Memory B cell (primary cell): ENCODE measurements around the gene NUP153.
"Not testable (repeated sequence)": the region's sequence is repeated elsewhere in the genome, so short reads cannot be mapped to it uniquely, and the experiment has no call there.

ENCODE experiments used
- ATAC-seq: fragments of 150-1000 bp; cut with Tn5 transposase; 2 replicates; pipeline ENCODE4 v1.10.0; 2021; ENCODE audit warnings: low read depth, mild to moderate bottlenecking, moderate library complexity
- DNase-seq, 2 donors: peaks; one replicate each; pipeline ENCODE4 v3.0.0; 2022; ENCODE audit warnings: low spot score in 2 of 2
- H3K27ac Mint-ChIP-seq: one replicate; pipeline ENCODE4 v1.8.0; 2022; ENCODE audit warnings: mild to moderate bottlenecking, moderate library complexity, mixed read lengths
- H3K27me3 Mint-ChIP-seq: one replicate; pipeline ENCODE4 v1.8.0; 2022; ENCODE audit warnings: mixed read lengths
- H3K36me3 Mint-ChIP-seq: one replicate; pipeline ENCODE4 v1.8.0; 2022; ENCODE audit warnings: mild to moderate bottlenecking, mixed read lengths
- H3K4me1 Mint-ChIP-seq: one replicate; pipeline ENCODE4 v1.8.0; 2022; ENCODE audit warnings: mixed read lengths
- H3K4me3 Mint-ChIP-seq: one replicate; pipeline ENCODE4 v1.8.0; 2022; ENCODE audit warnings: mild to moderate bottlenecking, moderate library complexity, mixed read lengths
- H3K9me3 Mint-ChIP-seq: one replicate; pipeline ENCODE4 v1.8.0; 2022; ENCODE audit warnings: mixed read lengths

The NUP153 gene

GRCh38 chr6:17725083-17725482 lies 18.4 kb upstream of the NUP153 start:
- Mint-ChIP-seq H3K36me3 (no peaks in the 10 kb centered on the region), H3K4me1 (no peaks in the 10 kb centered on the region), H3K27ac (no peak overlapping the region), H3K4me3 (no peak overlapping the region), H3K27me3 (peaks cover 2% of the 10 kb centered on the region), H3K9me3 (no peaks in the 10 kb centered on the region)
- ATAC-seq (no peak), DNase-seq (no peak)

GRCh38 chr6:17724341-17724740 lies 17.6 kb upstream of the NUP153 start:
- no peak overlapping the region for H3K4me3 Mint-ChIP-seq
- no peaks in the 10 kb centered on the region for H3K4me1 Mint-ChIP-seq
- DNase-seq = no peak
- no peak overlapping the region for H3K27ac Mint-ChIP-seq
- H3K9me3 Mint-ChIP-seq = no peaks in the 10 kb centered on the region
- no peaks in the 10 kb centered on the region for H3K36me3 Mint-ChIP-seq
- H3K27me3 Mint-ChIP-seq = peaks cover 2% of the 10 kb centered on the region
- ATAC-seq = no peak

GRCh38 chr6:17721671-17722070 lies 14.9 kb upstream of the NUP153 start:
- Mint-ChIP-seq H3K4me3 (no peak overlapping the region), H3K9me3 (no peaks in the 10 kb centered on the region), H3K36me3 (no peaks in the 10 kb centered on the region), H3K4me1 (no peaks in the 10 kb centered on the region), H3K27me3 (peaks cover 2% of the 10 kb centered on the region), H3K27ac (no peak overlapping the region)
- DNase-seq (no peak), ATAC-seq (no peak)

DNA sequence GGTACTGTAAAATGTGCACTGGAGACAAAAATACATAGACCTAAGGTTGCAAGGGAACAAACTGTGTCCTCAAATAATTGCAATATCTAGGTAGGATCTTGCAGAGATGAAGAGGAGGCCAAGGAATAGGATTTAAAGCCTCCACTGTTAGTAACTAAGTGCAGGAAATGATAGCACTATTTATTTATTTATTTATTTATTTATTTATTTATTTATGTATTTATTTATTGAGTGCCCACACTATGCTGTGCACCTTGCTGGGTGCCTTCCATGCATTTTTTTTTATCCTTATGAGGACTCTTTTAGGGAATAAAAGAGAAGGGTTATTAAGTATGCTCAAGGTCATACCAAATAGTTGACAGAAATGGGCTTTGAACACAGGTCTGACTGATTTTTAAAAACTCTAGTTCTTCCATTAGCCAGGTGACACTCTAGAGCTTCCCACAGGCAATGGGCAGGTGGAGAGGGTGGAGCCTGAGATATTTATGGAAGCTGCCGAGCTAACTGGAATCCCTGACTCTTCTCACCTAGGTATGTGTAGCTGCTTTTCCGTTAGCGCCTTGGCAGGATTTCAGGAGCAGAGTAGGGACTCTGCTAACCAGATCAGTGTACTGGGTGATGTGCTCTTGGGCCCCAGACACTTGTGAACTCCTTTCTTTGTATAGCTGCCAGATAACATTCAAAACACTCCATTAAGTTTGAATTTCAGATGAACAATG lies 12.8 kb upstream of the NUP153 start:
- no peak for DNase-seq
- H3K4me1 Mint-ChIP-seq = no peaks in the 10 kb centered on the region
- H3K27ac Mint-ChIP-seq = no peak overlapping the region
- H3K9me3 Mint-ChIP-seq = no peaks in the 10 kb centered on the region
- no peaks in the 10 kb centered on the region for H3K36me3 Mint-ChIP-seq
- ATAC-seq = no peak
- H3K4me3 Mint-ChIP-seq = no peak overlapping the region
- H3K27me3 Mint-ChIP-seq = peaks cover 2% of the 10 kb centered on the region

DNA sequence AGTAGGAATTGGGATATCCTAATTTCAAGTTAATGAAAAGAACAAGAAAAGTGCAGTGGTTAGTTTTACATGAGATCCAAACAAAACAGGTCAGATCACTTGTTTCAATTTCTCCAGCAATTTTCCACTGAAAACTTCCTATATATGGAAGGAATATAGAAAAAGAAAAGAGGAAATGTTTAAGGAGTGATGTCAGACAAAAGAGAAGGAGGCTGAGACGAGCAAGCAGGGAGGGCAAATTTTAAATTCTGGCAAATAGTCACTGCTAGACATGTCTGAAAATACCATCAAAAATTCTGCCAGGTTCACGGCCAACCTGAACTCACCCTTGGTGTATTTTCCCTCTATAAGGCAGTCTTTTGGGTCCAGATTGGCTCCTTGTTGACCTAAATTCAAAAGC lies 9.5 kb upstream of the NUP153 start:
- Mint-ChIP-seq H3K27me3 (no peaks in the 10 kb centered on the region), H3K36me3 (no peaks in the 10 kb centered on the region), H3K4me3 (no peak overlapping the region), H3K27ac (no peak overlapping the region), H3K9me3 (no peaks in the 10 kb centered on the region), H3K4me1 (no peaks in the 10 kb centered on the region)
- ATAC-seq (no peak), DNase-seq (no peak)

DNA sequence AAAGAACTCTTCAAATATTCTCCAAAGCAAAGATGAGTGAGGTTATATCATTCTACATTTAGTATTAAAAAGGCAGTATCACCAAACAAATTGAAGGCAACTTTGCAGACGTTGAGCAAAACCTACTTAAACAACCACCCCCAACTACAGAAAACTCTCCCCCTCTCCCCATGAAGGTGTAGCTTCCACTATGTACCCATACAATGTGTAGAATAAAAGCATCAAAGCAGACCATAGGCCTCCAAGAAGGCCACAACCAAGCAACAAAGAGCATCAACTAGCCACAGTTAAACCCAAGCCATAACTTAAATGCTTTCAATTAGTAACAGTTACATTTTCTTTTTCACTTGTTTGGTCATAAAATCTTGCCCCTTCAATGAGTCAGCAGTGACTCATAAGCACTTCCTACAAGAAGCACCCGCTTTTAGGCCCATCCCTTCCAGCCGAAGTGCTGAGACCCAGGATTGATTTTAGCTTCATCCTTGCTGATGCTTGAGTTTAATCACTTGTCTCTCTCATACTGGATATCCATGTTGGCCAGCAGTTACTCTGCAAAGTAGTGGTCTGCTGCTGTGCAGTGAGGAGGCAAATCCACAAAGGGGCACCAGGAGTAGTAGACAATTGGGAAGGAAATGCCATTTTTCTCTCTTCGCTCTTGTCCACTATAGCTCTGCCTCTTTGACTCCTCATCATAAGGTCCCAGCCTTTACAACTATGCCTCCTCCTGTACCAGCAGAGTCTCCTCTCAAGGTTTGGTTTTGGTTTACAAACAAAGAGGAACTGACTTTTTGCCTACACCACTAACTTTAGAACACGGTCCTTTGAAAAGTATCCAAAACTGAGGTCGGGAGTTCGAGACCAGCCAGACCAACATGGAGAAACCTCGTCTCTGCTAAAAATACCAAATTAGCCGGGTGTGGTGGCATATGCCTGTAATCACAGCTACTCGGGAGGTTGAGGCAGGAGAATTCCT lies 8.4 kb upstream of the NUP153 start:
- Mint-ChIP-seq H3K27me3 (no peaks in the 10 kb centered on the region), H3K36me3 (no peaks in the 10 kb centered on the region), H3K4me3 (no peak overlapping the region), H3K9me3 (no peaks in the 10 kb centered on the region), H3K27ac (no peak overlapping the region), H3K4me1 (no peaks in the 10 kb centered on the region)
- ATAC-seq (no peak), DNase-seq (no peak)

DNA sequence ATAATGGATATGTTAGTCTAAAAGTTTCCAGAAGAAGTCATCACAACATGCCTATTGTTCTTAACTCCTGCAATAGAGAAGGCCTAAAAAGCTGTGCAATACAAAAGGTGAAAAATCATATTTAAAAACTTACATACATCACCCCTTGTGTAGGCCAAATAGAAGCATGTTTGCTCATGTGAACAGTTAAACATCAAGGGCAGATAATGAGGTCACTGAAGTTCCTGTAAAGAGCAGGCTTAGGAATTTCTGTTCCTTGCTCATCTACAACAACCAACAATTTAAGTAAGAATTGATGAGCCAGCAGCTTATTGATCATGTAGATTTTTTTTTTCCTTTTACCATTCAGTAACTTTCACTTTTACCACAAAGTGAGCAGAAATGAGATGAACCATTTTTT lies 7.5 kb upstream of the NUP153 start:
- H3K4me1 Mint-ChIP-seq = no peaks in the 10 kb centered on the region
- H3K9me3 Mint-ChIP-seq = no peaks in the 10 kb centered on the region
- H3K27ac Mint-ChIP-seq = no peak overlapping the region
- H3K27me3 Mint-ChIP-seq = no peaks in the 10 kb centered on the region
- DNase-seq (no peak), ATAC-seq (no peak)
- H3K4me3 Mint-ChIP-seq = no peak overlapping the region
- H3K36me3 Mint-ChIP-seq = no peaks in the 10 kb centered on the region

DNA sequence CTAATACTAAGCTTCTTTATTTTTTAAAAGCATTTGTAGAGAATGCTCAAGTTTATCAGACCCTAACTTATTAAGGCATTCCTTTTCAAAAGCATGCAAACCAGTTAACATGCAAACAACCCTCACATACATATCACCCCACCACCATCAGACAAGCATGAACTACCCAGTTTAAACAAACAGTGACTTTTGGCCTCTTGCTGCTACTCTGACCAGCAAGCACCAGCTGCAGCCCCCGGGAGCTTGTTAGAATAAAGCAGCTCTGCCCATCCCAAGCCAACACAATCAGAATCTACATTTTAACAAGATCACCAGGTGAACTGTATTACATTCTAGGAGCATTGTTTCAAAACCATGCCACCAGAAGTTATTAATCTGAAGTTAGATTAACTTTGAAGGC lies 5.9 kb upstream of the NUP153 start:
- Mint-ChIP-seq H3K4me1 (no peaks in the 10 kb centered on the region), H3K27me3 (no peaks in the 10 kb centered on the region), H3K36me3 (peaks cover 2% of the 10 kb centered on the region), H3K4me3 (no peak overlapping the region), H3K9me3 (no peaks in the 10 kb centered on the region), H3K27ac (no peak overlapping the region)
- ATAC-seq (no peak), DNase-seq (no peak)

DNA sequence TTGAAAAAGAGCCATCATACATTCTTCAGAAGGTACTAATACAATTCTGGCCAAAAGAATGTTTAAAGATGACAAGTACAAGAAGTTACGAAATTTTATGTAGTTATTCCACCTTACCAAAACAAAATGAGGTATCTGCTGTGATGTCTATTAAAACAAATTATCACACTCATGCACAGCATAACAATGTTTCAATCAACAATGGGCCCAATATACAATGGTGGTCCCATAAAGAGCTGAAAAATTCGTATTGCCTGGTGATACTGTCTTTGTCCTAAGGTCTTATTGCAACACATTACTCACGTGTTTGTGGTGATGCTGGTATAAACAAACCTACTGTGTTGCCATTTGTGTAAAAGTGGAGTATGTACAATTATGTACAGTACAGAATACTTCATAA lies 3.6 kb upstream of the NUP153 start:
- H3K27me3 Mint-ChIP-seq = no peaks in the 10 kb centered on the region
- H3K4me3 Mint-ChIP-seq = no peak overlapping the region
- H3K9me3 Mint-ChIP-seq = no peaks in the 10 kb centered on the region
- ATAC-seq = no peak
- no peak overlapping the region for H3K27ac Mint-ChIP-seq
- DNase-seq = no peak
- H3K36me3 Mint-ChIP-seq = peaks cover 2% of the 10 kb centered on the region
- peaks cover 3% of the 10 kb centered on the region for H3K4me1 Mint-ChIP-seq

- peaks cover 2% of the 10 kb centered on the region for H3K36me3 Mint-ChIP-seq
- no peak overlapping the region for H3K27ac Mint-ChIP-seq
- H3K4me3 Mint-ChIP-seq = no peak overlapping the region
- H3K9me3 Mint-ChIP-seq = no peaks in the 10 kb centered on the region
- DNase-seq (no peak), ATAC-seq (no peak)
- H3K27me3 Mint-ChIP-seq = no peaks in the 10 kb centered on the region
- peaks cover 3% of the 10 kb centered on the region for H3K4me1 Mint-ChIP-seq
These were observed 2.8 kb upstream of the NUP153 start for GRCh38 chr6:17709476-17709875.

GRCh38 chr6:17708035-17708434 lies 1.3 kb upstream of the NUP153 start:
- not testable (repeated sequence) for H3K27me3 Mint-ChIP-seq, DNase-seq, ATAC-seq, H3K9me3 Mint-ChIP-seq, H3K27ac Mint-ChIP-seq, H3K36me3 Mint-ChIP-seq, H3K4me3 Mint-ChIP-seq
- H3K4me1 Mint-ChIP-seq = peaks cover 10% of the 10 kb centered on the region

- no peaks in the 10 kb centered on the region for H3K9me3 Mint-ChIP-seq
These were observed 586 bp upstream of the NUP153 start for GRCh38 chr6:17707371-17707651.

DNA sequence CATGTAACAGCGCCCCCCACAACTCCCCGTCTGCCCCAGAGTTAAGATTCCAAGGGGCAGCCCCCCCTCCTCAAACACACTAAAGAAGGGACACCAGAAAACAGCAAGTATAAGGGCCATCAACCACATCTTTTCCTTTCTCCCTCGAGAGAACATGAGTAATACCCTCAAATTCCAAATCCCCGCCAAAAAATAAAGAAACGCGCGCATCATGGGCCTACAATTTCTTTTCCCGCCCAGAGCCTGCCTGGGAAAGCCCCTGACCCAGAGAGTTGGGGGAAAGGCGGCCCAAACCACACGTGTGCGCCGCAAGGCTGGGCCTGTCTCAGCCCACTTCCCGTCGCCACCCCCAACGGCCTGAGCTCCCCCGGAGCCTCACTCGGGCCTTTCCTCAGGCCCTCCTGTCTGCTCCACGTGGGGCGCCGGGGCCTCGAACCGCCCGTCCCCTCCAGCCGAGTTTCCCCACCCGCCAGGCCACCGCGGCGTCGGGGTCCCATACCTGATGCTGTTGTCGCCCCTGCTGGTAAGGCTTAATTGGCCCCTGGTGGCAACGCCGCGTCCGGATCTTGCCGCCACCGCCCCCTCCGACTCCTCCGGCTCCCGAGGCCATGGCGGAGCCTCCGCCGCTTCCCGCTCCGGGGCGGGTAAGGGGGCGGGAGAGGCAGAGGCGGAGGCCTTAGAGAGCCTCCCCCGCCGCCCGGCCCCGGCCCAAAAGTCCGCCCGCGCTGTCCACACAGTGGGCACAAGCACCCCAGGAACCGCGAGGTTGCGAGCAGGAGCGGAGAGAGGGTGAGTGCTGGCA lies 746 bp downstream of the NUP153 start:
- Mint-ChIP-seq H3K27ac (peak overlapping the region; percentile 94), H3K36me3 (peaks cover 2% of the 10 kb centered on the region), H3K4me3 (peak overlapping the region; percentile 88), H3K27me3 (no peaks in the 10 kb centered on the region), H3K4me1 (peaks cover 20% of the 10 kb centered on the region), H3K9me3 (no peaks in the 10 kb centered on the region)
- DNase-seq (peak; percentile 81 to 86), ATAC-seq (peak; percentile 73)

More at GRCh38 chr6:17707371-17707651, 586 bp upstream of the NUP153 start:
- ATAC-seq = no peak
- peak overlapping the region; percentile 94 for H3K27ac Mint-ChIP-seq
- DNase-seq = no peak
- peaks cover 2% of the 10 kb centered on the region for H3K36me3 Mint-ChIP-seq
- no peaks in the 10 kb centered on the region for H3K27me3 Mint-ChIP-seq
- peaks cover 15% of the 10 kb centered on the region for H3K4me1 Mint-ChIP-seq
- peak overlapping the region; percentile 88 for H3K4me3 Mint-ChIP-seq

DNA sequence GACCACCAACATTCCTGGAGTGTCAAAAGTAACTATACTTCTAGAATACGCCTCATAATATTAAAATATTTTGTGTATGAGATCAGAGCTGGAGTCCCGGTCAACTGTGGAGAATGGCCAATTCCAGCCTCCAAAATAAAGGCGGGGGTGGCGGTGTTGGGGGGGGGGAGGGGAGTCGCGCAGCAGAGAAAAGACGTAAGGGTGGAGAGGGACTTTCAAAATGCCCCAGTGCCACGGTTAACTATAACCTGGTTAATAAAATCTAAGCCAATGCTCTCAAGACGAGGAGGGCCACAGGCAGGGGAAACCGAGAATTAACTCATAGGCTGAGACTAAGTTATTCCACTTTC lies 1.3 kb downstream of the NUP153 start:
- no peak for DNase-seq
- no peaks in the 10 kb centered on the region for H3K9me3 Mint-ChIP-seq
- no peaks in the 10 kb centered on the region for H3K27me3 Mint-ChIP-seq
- no peak for ATAC-seq
- H3K27ac Mint-ChIP-seq = peak overlapping the region; percentile 94
- H3K4me1 Mint-ChIP-seq = peaks cover 20% of the 10 kb centered on the region
- peak overlapping the region; percentile 88 for H3K4me3 Mint-ChIP-seq
- H3K36me3 Mint-ChIP-seq = peaks cover 2% of the 10 kb centered on the region
